Mononuclear cell (primary cell): Measurements from ENCODE around the gene KANK4. TPM values are rescaled to one million over a fixed set of nuclear protein-coding genes. Genes with fewer than 3 reads are reported as not detected.

ENCODE experiments used
- H3K27me3 ChIP-seq: 2 replicates; pipeline ENCODE4 v1.6.0; 2011; ENCODE audit warnings: low read length, control low read depth; ENCODE audit not compliant: insufficient read depth
- H3K4me1 ChIP-seq: 2 replicates; pipeline ENCODE4 v1.5.1; 2011; ENCODE audit warnings: mild to moderate bottlenecking, low read length, control low read depth; ENCODE audit not compliant: insufficient read depth
- H3K4me3 ChIP-seq: 2 replicates; pipeline ENCODE4 v1.5.1; 2011; ENCODE audit warnings: mild to moderate bottlenecking, low read length, moderate library complexity
- H3K9me3 ChIP-seq: 2 replicates; pipeline ENCODE4 v1.5.1; 2011; ENCODE audit warnings: low read depth, mild to moderate bottlenecking, control low read depth, low read length
- total RNA-seq: library from RNA; depleted of rRNA; stranded (reverse); fragments of >200 nt; gene quantifications from one replicate; pipeline ENCODE4 v1.2.3, GENCODE V29; 2012

Gene KANK4
- total RNA-seq, 1 donor, result not detected

GRCh38 chr1:62208087-62208486 is 111.1 kb downstream of the KANK4 start:
- Histone ChIP-seq H3K27me3 (no peaks in the 10 kb centered on the region), H3K4me1 (no peaks in the 10 kb centered on the region), H3K9me3 (peaks cover 6% of the 10 kb centered on the region), H3K4me3 (no peak overlapping the region)

- H3K9me3 ChIP-seq, result peaks cover 6% of the 10 kb centered on the region
- no peaks in the 10 kb centered on the region for H3K4me1 ChIP-seq
- no peaks in the 10 kb centered on the region for H3K27me3 ChIP-seq
- no peak overlapping the region for H3K4me3 ChIP-seq
Observed at GRCh38 chr1:62207187-62207586, 112.0 kb downstream of the KANK4 start.

DNA sequence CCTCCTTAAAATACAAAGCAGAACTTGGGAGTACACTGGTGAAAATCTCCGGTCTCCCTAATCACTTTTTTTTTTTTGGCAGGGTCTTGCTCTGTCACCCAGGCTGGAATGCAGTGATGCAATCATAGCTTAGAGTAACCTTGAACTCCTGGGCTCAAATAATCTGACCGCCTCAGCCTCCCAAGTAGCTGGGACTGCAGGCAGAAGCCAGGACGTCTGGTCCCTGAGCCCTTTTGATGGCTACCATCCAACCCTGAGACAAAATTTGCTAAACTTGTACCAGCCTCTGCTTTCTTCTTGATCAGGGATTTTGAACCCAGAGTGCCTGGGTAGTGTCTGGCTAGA is 120.5 kb downstream of the KANK4 start:
- Histone ChIP-seq H3K4me3 (no peak overlapping the region), H3K27me3 (peaks cover 20% of the 10 kb centered on the region), H3K4me1 (no peaks in the 10 kb centered on the region), H3K9me3 (no peaks in the 10 kb centered on the region)

DNA sequence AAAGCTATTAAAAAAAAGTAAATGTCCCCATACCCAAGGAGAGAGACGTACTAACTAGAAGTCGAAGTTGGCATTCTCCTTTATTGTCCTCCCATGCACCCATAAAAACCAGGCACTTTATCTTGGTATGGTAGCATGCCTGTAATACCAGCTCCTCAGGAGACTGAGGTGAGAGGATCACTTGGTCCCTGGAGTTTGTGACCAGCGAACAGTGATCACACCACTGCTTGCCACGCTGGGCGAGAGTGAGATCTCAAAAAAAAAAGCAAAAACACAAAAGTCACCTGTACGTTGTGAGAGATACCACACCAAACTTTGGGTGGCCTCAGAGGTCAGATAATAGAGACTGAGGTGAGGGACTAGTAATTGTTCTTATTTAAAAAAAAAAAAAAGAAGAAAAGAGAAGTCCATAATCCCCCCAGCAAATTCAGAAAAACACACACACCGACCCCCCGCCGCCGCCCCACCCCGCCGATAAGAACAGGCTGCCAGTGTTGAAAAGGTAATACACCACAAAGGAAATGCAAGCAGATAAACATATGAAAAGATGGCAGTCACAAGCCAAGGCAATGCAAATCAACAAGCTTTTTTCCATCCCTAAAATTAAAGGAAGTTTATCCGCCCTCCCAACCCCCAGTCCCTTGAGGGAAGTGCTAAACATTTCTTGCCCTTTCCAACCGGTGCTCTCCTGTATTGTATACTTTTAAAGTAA is 121.0 kb downstream of the KANK4 start:
- Histone ChIP-seq H3K9me3 (no peaks in the 10 kb centered on the region), H3K4me3 (no peak overlapping the region), H3K27me3 (peaks cover 20% of the 10 kb centered on the region), H3K4me1 (no peaks in the 10 kb centered on the region)

- peaks cover 23% of the 10 kb centered on the region for H3K27me3 ChIP-seq
- H3K9me3 ChIP-seq, result no peaks in the 10 kb centered on the region
- no peak overlapping the region for H3K4me3 ChIP-seq
- H3K4me1 ChIP-seq, result no peaks in the 10 kb centered on the region
Observed at GRCh38 chr1:62196086-62196690, 123.0 kb downstream of the KANK4 start.

GRCh38 chr1:62194651-62195544 is 124.3 kb downstream of the KANK4 start, which contains the start of gene L1TD1:
Gene L1TD1, plus strand, starts transcription at chr1:62194849. Its CDS starts 11,780 bp downstream, at chr1:62206629.
- Histone ChIP-seq H3K4me3 (no peak within 1 kb of the TSS), H3K9me3 (no peaks in the 10 kb centered on the region), H3K4me1 (no peaks in the 10 kb centered on the region)

DNA sequence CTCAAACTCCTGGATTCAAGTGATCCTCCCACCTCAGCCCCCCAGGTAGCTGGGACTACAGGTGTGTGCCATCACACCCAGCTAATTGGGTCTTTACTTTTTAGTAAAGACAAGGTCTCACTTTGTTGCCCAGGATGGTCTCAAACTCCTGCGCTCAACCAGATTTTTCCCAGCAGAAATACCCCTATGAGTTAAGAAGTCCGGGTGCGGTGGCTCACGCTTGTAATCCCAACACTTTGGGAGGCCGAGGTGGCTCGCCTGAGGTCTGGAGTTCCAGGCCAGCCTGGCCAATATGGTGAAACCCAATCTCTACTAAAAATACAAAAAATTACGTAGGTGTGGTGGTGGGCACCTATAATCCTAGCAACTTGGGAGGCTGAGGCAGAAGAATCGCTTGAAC is 131.1 kb downstream of the KANK4 start:
- Histone ChIP-seq H3K4me3 (no peak overlapping the region), H3K27me3 (peaks cover 2% of the 10 kb centered on the region), H3K9me3 (no peaks in the 10 kb centered on the region), H3K4me1 (no peaks in the 10 kb centered on the region)

More at GRCh38 chr1:62194651-62195544, 124.3 kb downstream of the KANK4 start, which contains the start of gene L1TD1:
- peaks cover 23% of the 10 kb centered on the region for H3K27me3 ChIP-seq

DNA sequence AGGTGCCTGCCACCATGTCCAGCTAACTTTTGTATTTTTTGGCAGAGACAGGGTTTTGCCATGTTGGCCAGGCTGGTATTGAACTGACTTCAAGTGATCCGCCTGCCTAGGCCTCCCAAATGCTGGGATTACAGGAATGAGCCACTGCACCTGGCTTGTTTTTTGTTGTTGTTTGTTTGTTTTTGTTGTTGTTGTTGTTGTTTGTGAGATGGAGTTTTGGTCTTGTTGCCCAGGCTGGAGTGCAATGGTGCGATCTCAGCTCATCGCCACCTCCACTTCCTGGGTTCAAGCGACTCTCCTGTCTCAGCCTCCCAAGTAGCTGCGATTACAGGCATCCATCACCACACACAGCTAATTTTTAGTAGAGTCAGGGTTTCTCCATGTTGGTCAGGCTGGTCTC is 131.7 kb downstream of the KANK4 start:
- Histone ChIP-seq H3K27me3 (no peaks in the 10 kb centered on the region), H3K9me3 (no peaks in the 10 kb centered on the region), H3K4me3 (no peak overlapping the region), H3K4me1 (no peaks in the 10 kb centered on the region)

Other genes with a start within 250 kb of the KANK4 start
- gene L1TD1, start 124.6 kb downstream of the KANK4 start, total RNA-seq, result 0.21 TPM
- gene USP1, start 117.6 kb upstream of the KANK4 start, total RNA-seq, result 33.6 TPM